Measurements from ENCODE around the gene CCDC141.

Gene CCDC141

DNA sequence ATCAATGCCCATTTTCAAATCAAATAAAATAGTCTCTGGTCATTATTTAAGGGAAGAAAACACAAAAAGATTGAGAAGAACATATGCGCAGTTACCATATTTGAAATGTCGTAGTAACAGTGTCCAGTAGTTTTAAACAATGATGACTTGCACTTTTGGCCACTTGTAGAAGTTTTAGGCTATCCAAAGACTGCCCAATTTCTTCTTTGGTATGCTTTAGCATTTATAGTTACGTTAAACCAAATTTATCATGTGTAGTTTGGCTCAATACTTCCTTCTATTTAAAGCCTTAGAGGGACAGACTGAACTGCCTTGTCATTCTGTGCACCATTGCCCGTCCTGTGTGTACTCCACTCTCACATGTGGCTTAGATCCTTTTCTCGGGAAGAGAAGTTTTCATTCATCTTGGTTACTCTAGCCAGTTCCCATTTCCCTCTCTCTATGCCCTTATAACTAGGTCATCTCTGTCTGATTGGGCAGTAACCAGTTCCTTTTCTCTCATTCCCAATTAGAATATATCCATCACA lies 157.9 kb downstream of the CCDC141 start:
- no peaks in the 10 kb centered on the region for H3K4me1 ChIP-seq (ENCODE audit: control insufficient read depth, insufficient read depth, low read length, poor library complexity, severe bottlenecking)
- 88 to 94% methylated on average over 3 to 4 of the region's 5 CpGs for WGBS, 2 experiments (ENCODE audit: insufficient coverage in 2 of 2)
- H3K4me3 ChIP-seq (ENCODE audit: extremely low read depth, insufficient read depth, low read length, poor library complexity, severe bottlenecking): no peak overlapping the region
- no peaks in the 10 kb centered on the region for H3K9me3 ChIP-seq (ENCODE audit: control insufficient read depth, low read length)
- H3K36me3 ChIP-seq (ENCODE audit: control insufficient read depth, insufficient read depth, low read length): no peaks in the 10 kb centered on the region
- H3K27ac ChIP-seq (ENCODE audit: low read depth, low read length, severe bottlenecking): no peak overlapping the region

- no peak overlapping the region for H3K27ac ChIP-seq (ENCODE audit: low read depth, low read length, severe bottlenecking)
- no peaks in the 10 kb centered on the region for H3K9me3 ChIP-seq (ENCODE audit: control insufficient read depth, low read length)
- H3K36me3 ChIP-seq (ENCODE audit: control insufficient read depth, insufficient read depth, low read length): no peaks in the 10 kb centered on the region
- H3K4me3 ChIP-seq (ENCODE audit: extremely low read depth, insufficient read depth, low read length, poor library complexity, severe bottlenecking): no peak overlapping the region
- WGBS, 2 experiments (ENCODE audit: insufficient coverage in 2 of 2): 0 to 88% methylated on average over 1 of the region's 3 CpGs
- H3K4me1 ChIP-seq (ENCODE audit: control insufficient read depth, insufficient read depth, low read length, poor library complexity, severe bottlenecking): no peaks in the 10 kb centered on the region
These were observed 158.5 kb downstream of the CCDC141 start for GRCh38 chr2:178891265-178891958.

GRCh38 chr2:178886006-178886405 lies 163.9 kb downstream of the CCDC141 start:
- whole genome bisulfite sequencing, 2 experiments (ENCODE audit: insufficient coverage in 2 of 2): 81 to 100% methylated on average over 2 of the region's 3 CpGs
- H3K9me3 ChIP-seq (ENCODE audit: control insufficient read depth, low read length): no peaks in the 10 kb centered on the region
- no peaks in the 10 kb centered on the region for H3K36me3 ChIP-seq (ENCODE audit: control insufficient read depth, insufficient read depth, low read length)
- H3K27ac ChIP-seq (ENCODE audit: low read depth, low read length, severe bottlenecking): no peak overlapping the region
- H3K4me1 ChIP-seq (ENCODE audit: control insufficient read depth, insufficient read depth, low read length, poor library complexity, severe bottlenecking): no peaks in the 10 kb centered on the region
- H3K4me3 ChIP-seq (ENCODE audit: extremely low read depth, insufficient read depth, low read length, poor library complexity, severe bottlenecking): no peak overlapping the region

GRCh38 chr2:178884440-178884839 lies 165.5 kb downstream of the CCDC141 start:
- Histone ChIP-seq H3K4me3 (ENCODE audit: extremely low read depth, insufficient read depth, low read length, poor library complexity, severe bottlenecking) (no peak overlapping the region), H3K4me1 (ENCODE audit: control insufficient read depth, insufficient read depth, low read length, poor library complexity, severe bottlenecking) (no peaks in the 10 kb centered on the region), H3K27ac (ENCODE audit: low read depth, low read length, severe bottlenecking) (no peak overlapping the region), H3K36me3 (ENCODE audit: control insufficient read depth, insufficient read depth, low read length) (no peaks in the 10 kb centered on the region), H3K9me3 (ENCODE audit: control insufficient read depth, low read length) (no peaks in the 10 kb centered on the region)
- WGBS, 2 experiments (ENCODE audit: insufficient coverage in 2 of 2): 64 to 90% methylated on average over 2 of the region's 3 CpGs

DNA sequence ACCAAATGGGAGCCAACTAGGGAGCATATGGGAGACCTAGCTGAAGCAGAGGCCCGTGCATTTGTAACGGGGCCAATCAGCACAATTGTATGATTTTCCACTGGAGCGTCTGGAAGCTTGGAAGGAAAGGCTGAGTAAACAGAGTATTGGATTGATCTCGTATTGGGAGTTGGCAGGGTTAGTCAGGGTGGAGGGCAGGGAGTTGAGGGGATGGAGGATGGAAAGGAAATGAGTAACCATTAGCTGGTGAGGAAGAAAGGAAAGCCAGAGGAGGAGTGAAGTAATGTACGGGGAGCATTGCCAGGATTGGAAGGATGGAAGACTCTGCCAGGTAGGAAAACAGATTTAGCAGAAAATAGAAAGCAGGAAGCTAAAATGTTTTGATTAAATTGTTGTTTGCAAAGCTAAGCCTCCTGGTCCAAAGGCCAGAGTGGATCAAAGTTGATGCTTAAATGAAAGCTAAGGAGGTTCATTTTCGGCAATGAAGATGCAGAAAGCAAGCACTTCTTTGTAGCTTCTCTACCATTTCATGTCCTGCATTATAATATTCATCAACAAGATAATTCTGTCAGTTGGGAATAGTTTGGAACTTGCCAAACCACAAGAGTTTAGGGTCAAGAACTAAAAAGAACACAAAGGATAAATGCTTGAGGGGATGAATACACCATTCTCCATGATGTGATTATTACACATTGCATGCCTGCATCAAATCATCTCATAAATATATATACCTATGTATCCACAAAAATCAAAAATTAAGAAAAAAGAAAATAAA lies 167.1 kb downstream of the CCDC141 start:
- Histone ChIP-seq H3K9me3 (ENCODE audit: control insufficient read depth, low read length) (no peaks in the 10 kb centered on the region), H3K36me3 (ENCODE audit: control insufficient read depth, insufficient read depth, low read length) (no peaks in the 10 kb centered on the region), H3K4me1 (ENCODE audit: control insufficient read depth, insufficient read depth, low read length, poor library complexity, severe bottlenecking) (no peaks in the 10 kb centered on the region), H3K27ac (ENCODE audit: low read depth, low read length, severe bottlenecking) (no peak overlapping the region), H3K4me3 (ENCODE audit: extremely low read depth, insufficient read depth, low read length, poor library complexity, severe bottlenecking) (no peak overlapping the region)
- 87 to 95% methylated on average over 5 of the region's 6 CpGs for WGBS, 2 experiments (ENCODE audit: insufficient coverage in 2 of 2)

- 100% methylated on average over 1 of the region's 1 CpG; no CpG with 5 or more reads in 1 of the 2 experiments for WGBS, 2 experiments (ENCODE audit: insufficient coverage in 2 of 2)
- Histone ChIP-seq H3K27ac (ENCODE audit: low read depth, low read length, severe bottlenecking) (no peak overlapping the region), H3K4me1 (ENCODE audit: control insufficient read depth, insufficient read depth, low read length, poor library complexity, severe bottlenecking) (no peaks in the 10 kb centered on the region), H3K4me3 (ENCODE audit: extremely low read depth, insufficient read depth, low read length, poor library complexity, severe bottlenecking) (no peak overlapping the region), H3K9me3 (ENCODE audit: control insufficient read depth, low read length) (no peaks in the 10 kb centered on the region), H3K36me3 (ENCODE audit: control insufficient read depth, insufficient read depth, low read length) (no peaks in the 10 kb centered on the region)
These were observed 168.9 kb downstream of the CCDC141 start for GRCh38 chr2:178881075-178881474.

DNA sequence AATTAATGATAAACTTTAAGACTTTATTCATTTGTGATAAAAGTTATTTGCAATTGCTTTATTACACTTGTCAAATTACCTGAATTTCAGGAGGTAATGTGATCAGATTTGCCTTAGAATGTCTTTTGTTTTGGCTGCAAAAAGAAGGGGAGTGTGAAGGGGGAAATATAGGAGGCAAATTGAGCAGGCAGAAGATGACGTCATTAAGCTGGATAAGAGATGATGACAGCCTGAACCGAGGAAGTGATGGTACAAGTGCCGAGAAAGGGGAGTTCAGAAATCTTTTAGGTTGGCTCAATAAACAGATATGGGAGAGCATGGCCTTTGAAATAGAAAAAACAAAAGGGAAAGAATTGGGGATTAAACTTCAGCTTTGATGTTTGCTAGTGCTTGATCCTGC lies 169.7 kb downstream of the CCDC141 start:
- Histone ChIP-seq H3K36me3 (ENCODE audit: control insufficient read depth, insufficient read depth, low read length) (no peaks in the 10 kb centered on the region), H3K27ac (ENCODE audit: low read depth, low read length, severe bottlenecking) (no peak overlapping the region)

DNA sequence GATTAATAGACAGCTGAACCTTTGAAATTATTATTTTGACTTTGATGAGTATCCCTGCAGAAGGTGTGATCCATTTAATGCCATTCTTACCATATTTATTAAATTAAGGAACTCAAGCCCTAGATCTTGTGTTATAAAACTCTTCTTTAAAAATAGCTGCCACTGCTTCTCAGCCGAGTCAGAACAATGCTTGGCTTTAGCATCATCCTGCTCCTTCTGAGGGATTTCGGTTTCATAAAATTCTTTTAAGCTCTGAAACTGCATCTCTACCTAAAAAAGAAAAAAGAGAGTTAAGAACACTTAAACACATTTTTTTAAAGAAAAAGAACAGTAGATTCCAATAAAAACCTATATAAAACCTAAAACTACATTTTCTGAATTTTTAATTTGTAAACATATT lies 172.1 kb downstream of the CCDC141 start:
- Histone ChIP-seq H3K4me3 (ENCODE audit: extremely low read depth, insufficient read depth, low read length, poor library complexity, severe bottlenecking) (no peak overlapping the region), H3K36me3 (ENCODE audit: control insufficient read depth, insufficient read depth, low read length) (no peaks in the 10 kb centered on the region), H3K9me3 (ENCODE audit: control insufficient read depth, low read length) (no peaks in the 10 kb centered on the region), H3K4me1 (ENCODE audit: control insufficient read depth, insufficient read depth, low read length, poor library complexity, severe bottlenecking) (no peaks in the 10 kb centered on the region), H3K27ac (ENCODE audit: low read depth, low read length, severe bottlenecking) (no peak overlapping the region)
- no CpG with 5 or more reads among the region's 2 CpGs for WGBS, 2 experiments (ENCODE audit: insufficient coverage in 2 of 2)

More for the DNA sequence above, 169.7 kb downstream of the CCDC141 start:
- no peaks in the 10 kb centered on the region for H3K4me1 ChIP-seq (ENCODE audit: control insufficient read depth, insufficient read depth, low read length, poor library complexity, severe bottlenecking)
- 85 to 97% methylated on average over 3 of the region's 3 CpGs for WGBS, 2 experiments (ENCODE audit: insufficient coverage in 2 of 2)
- H3K9me3 ChIP-seq (ENCODE audit: control insufficient read depth, low read length): no peaks in the 10 kb centered on the region
- no peak overlapping the region for H3K4me3 ChIP-seq (ENCODE audit: extremely low read depth, insufficient read depth, low read length, poor library complexity, severe bottlenecking)

DNA sequence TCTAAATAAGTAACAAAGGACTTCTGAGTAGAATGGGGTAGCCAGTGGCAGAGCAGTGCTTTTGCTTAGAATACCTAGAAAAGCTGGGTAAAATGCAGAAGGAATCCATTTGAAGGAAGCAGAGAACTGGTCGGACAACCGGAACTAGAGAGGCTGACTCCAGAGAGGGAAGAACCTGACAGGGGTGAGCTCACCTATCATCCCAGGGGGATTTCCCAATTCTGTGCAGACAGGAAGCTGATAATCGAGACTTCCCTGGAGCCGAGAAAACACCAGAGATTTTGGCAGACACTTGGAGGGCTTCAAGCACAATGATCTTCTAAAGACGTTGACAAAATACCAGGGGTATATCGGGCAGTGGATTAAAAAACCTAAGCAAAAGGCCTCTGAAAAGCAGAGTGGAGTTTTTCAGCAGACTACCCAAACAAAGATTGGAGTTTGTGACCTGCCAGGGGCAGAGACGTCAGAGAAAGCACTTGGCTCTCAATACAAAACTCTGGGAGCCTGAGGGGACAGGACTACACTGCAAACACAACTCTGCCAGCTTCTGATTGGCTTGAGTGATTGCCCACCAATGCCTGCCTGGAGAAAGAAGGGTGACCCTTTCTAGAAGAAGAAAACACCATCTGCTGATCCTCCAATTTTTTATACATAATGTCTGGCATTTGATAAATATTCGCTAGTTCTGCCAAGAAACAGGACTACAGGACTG lies 175.3 kb downstream of the CCDC141 start:
- H3K27ac ChIP-seq (ENCODE audit: low read depth, low read length, severe bottlenecking): no peak overlapping the region
- H3K4me1 ChIP-seq (ENCODE audit: control insufficient read depth, insufficient read depth, low read length, poor library complexity, severe bottlenecking): no peaks in the 10 kb centered on the region
- H3K4me3 ChIP-seq (ENCODE audit: extremely low read depth, insufficient read depth, low read length, poor library complexity, severe bottlenecking): no peak overlapping the region
- no peaks in the 10 kb centered on the region for H3K9me3 ChIP-seq (ENCODE audit: control insufficient read depth, low read length)
- H3K36me3 ChIP-seq (ENCODE audit: control insufficient read depth, insufficient read depth, low read length): no peaks in the 10 kb centered on the region
- 89 to 93% methylated on average over 8 of the region's 8 CpGs for WGBS, 2 experiments (ENCODE audit: insufficient coverage in 2 of 2)

GRCh38 chr2:178873912-178874311 lies 176.0 kb downstream of the CCDC141 start:
- WGBS, 2 experiments (ENCODE audit: insufficient coverage in 2 of 2): no CpG with 5 or more reads among the region's 3 CpGs
- no peaks in the 10 kb centered on the region for H3K4me1 ChIP-seq (ENCODE audit: control insufficient read depth, insufficient read depth, low read length, poor library complexity, severe bottlenecking)
- no peaks in the 10 kb centered on the region for H3K36me3 ChIP-seq (ENCODE audit: control insufficient read depth, insufficient read depth, low read length)
- H3K9me3 ChIP-seq (ENCODE audit: control insufficient read depth, low read length): no peaks in the 10 kb centered on the region
- H3K4me3 ChIP-seq (ENCODE audit: extremely low read depth, insufficient read depth, low read length, poor library complexity, severe bottlenecking): no peak overlapping the region
- H3K27ac ChIP-seq (ENCODE audit: low read depth, low read length, severe bottlenecking): no peak overlapping the region

Data from mesodermal cell (in vitro differentiated cells).